Activated CD4-positive, alpha-beta T cell treated with anti-CD3 and anti-CD28 coated beads, Interleukin-2, amount 10 ng/mL, durations not matched to agents 7 days and 5 days (primary cell): ENCODE measurements around the gene KNG1. TPM values are rescaled to one million over a fixed set of nuclear protein-coding genes. Genes with fewer than 3 reads are reported as not detected.
"Not testable (repeated sequence)": the region's sequence is repeated elsewhere in the genome, so short reads cannot be mapped to it uniquely, and the experiment has no call there.

Experiments
- CTCF ChIA-PET: fragments of 350-600 bp; sonication (Branson Sonifier 250); formaldehyde crosslinking; loops from one replicate; lab custom pipeline; 2021; ENCODE audit warnings: antibody characterized with exemption; lab: Charles Lee
- POLR2A ChIA-PET: fragments of 350-600 bp; sonication (Branson Sonifier 250); formaldehyde crosslinking; loops from one replicate; lab custom pipeline; 2021; ENCODE audit warnings: antibody characterized with exemption; lab: Charles Lee
- DNase-seq: peaks from one replicate; pipeline ENCODE4 v3.0.0-alpha.2; 2020
- H3K27ac Mint-ChIP-seq: one replicate; pipeline ENCODE4 v1.8.0; 2021; ENCODE audit warnings: mild to moderate bottlenecking, moderate library complexity, mixed read lengths
- H3K27me3 Mint-ChIP-seq: one replicate; pipeline ENCODE4 v1.8.0; 2021; ENCODE audit warnings: mixed read lengths
- H3K36me3 Mint-ChIP-seq: one replicate; pipeline ENCODE4 v1.8.0; 2021; ENCODE audit warnings: low read depth, mixed read lengths
- H3K4me1 Mint-ChIP-seq: one replicate; pipeline ENCODE4 v1.8.0; 2021; ENCODE audit warnings: mixed read lengths
- H3K4me3 Mint-ChIP-seq: one replicate; pipeline ENCODE4 v1.8.0; 2021; ENCODE audit warnings: mild to moderate bottlenecking, moderate library complexity, mixed read lengths
- H3K9me3 Mint-ChIP-seq: one replicate; pipeline ENCODE4 v1.8.0; 2021; ENCODE audit warnings: mixed read lengths
- total RNA-seq, 2 experiments: library from RNA; stranded (reverse); gene quantifications; one replicate each; pipeline ENCODE4 v1.2.3, GENCODE V29; 2021

Gene KNG1
- not detected for total RNA-seq

DNA sequence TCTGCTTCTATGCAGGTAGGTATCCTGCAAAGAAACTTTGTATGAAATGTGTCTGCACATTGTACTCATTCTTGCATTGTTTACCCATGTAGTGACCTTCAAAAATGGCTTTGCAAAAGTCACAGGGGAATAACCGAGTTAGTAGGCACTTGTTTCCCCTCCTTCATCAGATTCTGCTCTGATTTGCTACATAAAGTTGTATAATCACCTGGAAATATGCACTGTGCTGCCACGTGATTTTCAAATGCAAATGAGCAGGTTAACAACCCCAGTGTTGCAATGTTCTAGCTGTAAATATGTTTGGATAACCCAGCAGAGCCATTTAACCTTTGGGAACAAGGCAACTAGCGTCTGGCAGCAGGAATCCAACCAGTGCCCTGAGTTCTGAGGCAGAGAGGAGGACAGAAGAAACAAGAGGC, at the start of gene KNG1:
Gene KNG1, plus strand, starts transcription at position 321 of the 419 bp plus-strand sequence. CDS start 184 bp downstream, outside the sequence.
- Mint-ChIP-seq H3K27ac (no peak within 1 kb of the TSS), H3K36me3 (no peaks in the 10 kb centered on the region), H3K4me1 (no peaks in the 10 kb centered on the region), H3K4me3 (no peak within 1 kb of the TSS), H3K9me3 (no peaks in the 10 kb centered on the region), H3K27me3 (peaks cover 5% of the 10 kb centered on the region)
- CTCF ChIA-PET = no interaction called here
- POLR2A ChIA-PET = no interaction called here
- no peak for DNase-seq

DNA sequence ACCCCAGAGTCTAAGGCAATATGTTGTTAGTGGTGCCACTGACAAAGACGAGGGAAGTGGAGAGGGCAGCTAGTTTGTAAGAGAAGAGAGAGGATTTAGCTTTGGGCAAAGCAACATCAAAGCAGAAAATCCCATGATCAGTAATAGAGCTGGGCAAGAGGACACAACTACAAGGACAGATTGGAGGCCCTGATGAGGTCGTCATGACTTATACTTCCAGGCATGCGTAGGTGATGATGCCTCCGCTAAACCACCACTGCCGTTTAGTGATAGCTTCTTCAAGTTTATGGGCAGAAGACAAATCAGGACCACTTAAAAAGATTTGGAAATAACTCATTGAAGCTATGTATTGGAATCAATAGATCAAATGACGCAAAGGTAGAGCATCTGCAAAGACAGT, 48.7 kb upstream of the KNG1 start:
- CTCF ChIA-PET = interaction anchor here (0.7 kb wide), 1 partner anchor 51 kb away, joined by 3 read pairs; no protein-coding TSS in a partner anchor
- no peak overlapping the region for H3K4me3 Mint-ChIP-seq
- no peaks in the 10 kb centered on the region for H3K36me3 Mint-ChIP-seq
- H3K27ac Mint-ChIP-seq = no peak overlapping the region
- H3K9me3 Mint-ChIP-seq = no peaks in the 10 kb centered on the region
- DNase-seq = no peak
- H3K27me3 Mint-ChIP-seq = peaks cover 8% of the 10 kb centered on the region
- POLR2A ChIA-PET = no interaction called here
- peaks cover 17% of the 10 kb centered on the region for H3K4me1 Mint-ChIP-seq

DNA sequence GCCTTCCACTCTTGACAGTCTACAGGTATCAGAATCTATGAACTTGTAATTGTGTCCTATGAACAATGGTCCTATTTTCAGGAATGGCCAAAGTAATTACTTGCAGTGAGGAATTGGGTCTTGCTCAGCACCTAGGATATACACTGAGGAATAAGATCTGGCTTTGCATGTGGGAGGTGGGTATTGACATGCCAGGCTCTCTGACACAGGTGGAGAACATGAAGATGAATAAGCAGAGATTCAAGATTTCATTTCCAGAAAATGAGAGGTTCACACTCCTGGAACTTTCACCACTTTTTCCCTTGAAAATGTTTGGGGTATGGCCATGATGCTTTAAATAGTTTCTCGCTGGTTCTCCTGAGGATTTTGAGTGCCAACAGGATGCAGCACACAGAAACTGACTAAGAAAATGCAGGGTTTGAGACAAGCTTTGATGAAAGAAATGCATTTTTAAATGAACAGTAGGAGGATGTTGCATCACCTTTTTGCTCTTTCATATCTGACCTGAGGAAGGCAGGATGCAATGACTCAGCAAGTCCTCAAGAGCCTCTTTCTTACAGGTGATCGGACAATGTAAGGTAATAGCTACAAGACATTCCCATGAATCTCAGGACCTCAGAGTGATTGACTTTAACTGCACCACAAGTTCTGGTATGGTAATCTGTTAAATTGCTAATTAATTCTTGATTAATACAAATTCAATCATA, 47.6 kb upstream of the KNG1 start:
- POLR2A ChIA-PET = interaction anchor here (0.5 to 0.6 kb wide), 2 partner anchors 107 to 121 kb away, joined by 3 read pairs; no protein-coding TSS in a partner anchor
- no peak overlapping the region for H3K4me3 Mint-ChIP-seq

GRCh38 chr3:186670155-186670554, 47.0 kb upstream of the KNG1 start:
- no peaks in the 10 kb centered on the region for H3K36me3 Mint-ChIP-seq
- H3K9me3 Mint-ChIP-seq = no peaks in the 10 kb centered on the region
- DNase-seq = no peak
- H3K27me3 Mint-ChIP-seq = peaks cover 14% of the 10 kb centered on the region
- H3K4me3 Mint-ChIP-seq = no peak overlapping the region
- H3K4me1 Mint-ChIP-seq = peaks cover 17% of the 10 kb centered on the region
- ChIA-PET POLR2A (interaction anchor here (0.6 kb wide), 1 partner anchor 121 kb away, joined by 3 read pairs; no protein-coding TSS in a partner anchor), CTCF (no interaction called here)
- H3K27ac Mint-ChIP-seq = no peak overlapping the region

More for the DNA sequence above, 47.6 kb upstream of the KNG1 start:
- CTCF ChIA-PET = interaction anchor here (0.5 kb wide), 1 partner anchor 94 kb away, joined by 3 read pairs; no protein-coding TSS in a partner anchor
- Mint-ChIP-seq H3K27ac (no peak overlapping the region), H3K4me1 (peaks cover 17% of the 10 kb centered on the region), H3K9me3 (no peaks in the 10 kb centered on the region), H3K36me3 (no peaks in the 10 kb centered on the region), H3K27me3 (peaks cover 12% of the 10 kb centered on the region)
- no peak for DNase-seq

- no peak for DNase-seq
- peaks cover 16% of the 10 kb centered on the region for H3K27me3 Mint-ChIP-seq
- ChIA-PET CTCF (no interaction called here), POLR2A (no interaction called here)
- H3K4me3 Mint-ChIP-seq = no peak overlapping the region
- no peak overlapping the region for H3K27ac Mint-ChIP-seq
- H3K36me3 Mint-ChIP-seq = no peaks in the 10 kb centered on the region
- H3K9me3 Mint-ChIP-seq = no peaks in the 10 kb centered on the region
- peaks cover 17% of the 10 kb centered on the region for H3K4me1 Mint-ChIP-seq
Observed at GRCh38 chr3:186671051-186671450, 46.1 kb upstream of the KNG1 start.

GRCh38 chr3:186678604-186679003, 38.6 kb upstream of the KNG1 start:
- H3K27ac Mint-ChIP-seq = no peak overlapping the region
- H3K27me3 Mint-ChIP-seq = peaks cover 37% of the 10 kb centered on the region
- H3K9me3 Mint-ChIP-seq = no peaks in the 10 kb centered on the region
- no peaks in the 10 kb centered on the region for H3K36me3 Mint-ChIP-seq
- CTCF ChIA-PET = no interaction called here
- no peak for DNase-seq
- POLR2A ChIA-PET = no interaction called here
- no peaks in the 10 kb centered on the region for H3K4me1 Mint-ChIP-seq
- H3K4me3 Mint-ChIP-seq = no peak overlapping the region

DNA sequence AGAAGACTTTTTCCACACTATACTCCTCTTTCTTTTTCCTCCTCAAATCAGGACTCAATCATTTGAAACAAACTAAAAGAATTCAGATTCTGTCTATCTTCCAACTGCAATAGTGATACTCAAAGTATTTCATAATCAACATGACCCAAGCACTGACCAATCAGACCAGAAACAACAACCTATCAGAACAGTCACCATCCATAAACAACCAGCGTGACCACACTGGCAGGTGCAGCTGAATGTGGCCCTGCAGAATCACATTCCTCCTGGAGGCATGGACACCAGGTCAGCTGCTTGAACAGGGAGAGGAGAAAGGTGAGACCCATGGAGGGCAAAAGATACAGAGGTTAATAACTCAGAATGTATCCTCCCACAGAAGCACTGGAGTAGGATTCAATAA, 38.0 kb upstream of the KNG1 start:
- peaks cover 33% of the 10 kb centered on the region for H3K27me3 Mint-ChIP-seq

DNA sequence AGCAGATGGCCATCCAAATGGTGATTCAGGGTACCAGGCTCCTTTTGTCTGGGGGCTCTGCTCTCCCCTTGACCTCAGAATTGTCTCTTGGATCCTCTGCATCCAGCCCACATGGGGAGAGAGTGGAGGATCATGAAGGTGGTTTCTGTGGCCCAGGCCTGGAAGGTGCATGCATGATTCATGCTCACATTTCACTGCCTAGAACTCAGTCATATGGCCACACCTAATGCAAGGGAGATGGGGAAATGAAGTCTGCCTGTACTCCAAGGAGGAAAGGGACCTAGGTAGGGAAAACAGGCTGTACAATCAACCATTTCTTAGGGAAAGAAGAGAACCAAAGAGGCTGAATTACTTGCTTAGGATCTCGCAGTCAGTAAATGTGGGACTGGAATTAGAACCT, 36.3 kb upstream of the KNG1 start:
- Mint-ChIP-seq H3K9me3 (peaks cover 8% of the 10 kb centered on the region), H3K27ac (no peak overlapping the region), H3K4me1 (no peaks in the 10 kb centered on the region), H3K36me3 (no peaks in the 10 kb centered on the region), H3K4me3 (no peak overlapping the region), H3K27me3 (peaks cover 33% of the 10 kb centered on the region)
- CTCF ChIA-PET = no interaction called here
- POLR2A ChIA-PET = no interaction called here
- no peak for DNase-seq

More for the DNA sequence above, 38.0 kb upstream of the KNG1 start:
- H3K4me1 Mint-ChIP-seq = no peaks in the 10 kb centered on the region
- no peak overlapping the region for H3K27ac Mint-ChIP-seq
- H3K9me3 Mint-ChIP-seq = no peaks in the 10 kb centered on the region
- CTCF ChIA-PET = no interaction called here
- H3K4me3 Mint-ChIP-seq = no peak overlapping the region
- no peaks in the 10 kb centered on the region for H3K36me3 Mint-ChIP-seq
- POLR2A ChIA-PET = no interaction called here
- DNase-seq = no peak

GRCh38 chr3:186682812-186683211, 34.3 kb upstream of the KNG1 start:
- no peak for DNase-seq
- H3K9me3 Mint-ChIP-seq = peaks cover 11% of the 10 kb centered on the region
- H3K27ac Mint-ChIP-seq = no peak overlapping the region
- ChIA-PET POLR2A (no interaction called here), CTCF (no interaction called here)
- H3K36me3 Mint-ChIP-seq = no peaks in the 10 kb centered on the region
- no peak overlapping the region for H3K4me3 Mint-ChIP-seq
- peaks cover 36% of the 10 kb centered on the region for H3K27me3 Mint-ChIP-seq
- H3K4me1 Mint-ChIP-seq = no peaks in the 10 kb centered on the region

DNA sequence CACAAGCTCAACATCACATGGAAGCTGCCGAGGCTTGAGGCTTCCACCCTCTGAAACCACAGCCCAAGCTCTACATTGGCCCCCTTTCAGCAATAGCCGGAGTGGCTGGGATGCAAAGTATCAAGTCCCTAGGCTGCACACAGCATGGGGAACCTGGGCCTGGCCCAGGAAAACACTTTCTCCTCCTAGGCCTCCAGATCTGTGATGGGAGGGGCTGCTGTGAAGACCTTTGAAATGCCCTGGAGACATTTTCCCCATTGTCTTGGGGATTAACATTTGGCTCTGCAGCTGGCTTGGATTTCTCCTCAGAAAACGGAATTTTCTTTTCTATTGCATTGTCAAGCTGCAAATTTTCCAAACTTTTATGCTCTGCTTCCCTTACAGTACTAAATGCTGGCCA, 33.2 kb upstream of the KNG1 start:
- POLR2A ChIA-PET = no interaction called here
- H3K4me3 Mint-ChIP-seq = no peak overlapping the region
- peaks cover 34% of the 10 kb centered on the region for H3K27me3 Mint-ChIP-seq
- H3K36me3 Mint-ChIP-seq = no peaks in the 10 kb centered on the region
- H3K27ac Mint-ChIP-seq = no peak overlapping the region
- no peak for DNase-seq
- CTCF ChIA-PET = interaction anchor here (1.0 kb wide), 1 partner anchor 67 kb away, joined by 3 read pairs; no protein-coding TSS in a partner anchor
- peaks cover 11% of the 10 kb centered on the region for H3K9me3 Mint-ChIP-seq
- H3K4me1 Mint-ChIP-seq = no peaks in the 10 kb centered on the region

- H3K9me3 Mint-ChIP-seq = peaks cover 11% of the 10 kb centered on the region
- H3K36me3 Mint-ChIP-seq, H3K27ac Mint-ChIP-seq, DNase-seq, H3K4me1 Mint-ChIP-seq, CTCF ChIA-PET, H3K4me3 Mint-ChIP-seq, POLR2A ChIA-PET: not testable (repeated sequence)
- peaks cover 37% of the 10 kb centered on the region for H3K27me3 Mint-ChIP-seq
Observed at GRCh38 chr3:186686475-186686874, 30.7 kb upstream of the KNG1 start.

DNA sequence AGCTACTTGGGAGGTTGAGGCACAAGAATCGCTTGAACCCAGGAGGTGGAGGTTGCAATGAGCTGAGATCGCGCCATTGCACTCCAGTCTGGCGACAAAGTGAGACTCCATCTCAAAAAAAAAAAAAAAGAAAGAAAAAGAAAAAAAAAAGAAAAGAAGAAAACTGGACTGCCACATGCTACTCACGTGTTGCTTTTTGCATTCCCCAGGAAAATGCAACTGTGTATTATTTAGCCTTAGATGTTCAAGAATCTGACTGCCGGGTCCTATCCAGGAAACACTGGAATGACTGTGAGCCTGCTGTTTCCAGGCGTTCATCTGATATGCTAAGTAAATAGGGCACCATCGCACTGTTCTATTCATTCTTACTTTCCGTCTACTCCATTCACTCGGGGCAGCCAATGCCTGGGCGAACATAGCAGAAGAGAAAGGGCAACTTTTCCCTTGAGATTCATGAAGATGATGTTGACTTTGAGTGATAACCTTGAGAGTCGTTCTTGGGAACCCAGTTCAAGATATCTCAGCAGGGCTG, 30.0 kb upstream of the KNG1 start:
- ChIA-PET CTCF (no interaction called here), POLR2A (no interaction called here)
- peaks cover 11% of the 10 kb centered on the region for H3K9me3 Mint-ChIP-seq
- peaks cover 34% of the 10 kb centered on the region for H3K27me3 Mint-ChIP-seq
- no peak overlapping the region for H3K4me3 Mint-ChIP-seq
- DNase-seq = no peak
- H3K4me1 Mint-ChIP-seq = no peaks in the 10 kb centered on the region
- H3K36me3 Mint-ChIP-seq = no peaks in the 10 kb centered on the region
- H3K27ac Mint-ChIP-seq = no peak overlapping the region

GRCh38 chr3:186690304-186690703, 26.9 kb upstream of the KNG1 start:
- H3K36me3 Mint-ChIP-seq, CTCF ChIA-PET, POLR2A ChIA-PET, H3K4me3 Mint-ChIP-seq, H3K27ac Mint-ChIP-seq, H3K9me3 Mint-ChIP-seq, DNase-seq, H3K4me1 Mint-ChIP-seq: not testable (repeated sequence)
- peaks cover 25% of the 10 kb centered on the region for H3K27me3 Mint-ChIP-seq
